Measurements from ENCODE around the gene GPA33.
A peak's percentile ranks its signal among the peaks of the same experiment; 100 is the strongest.

DNA sequence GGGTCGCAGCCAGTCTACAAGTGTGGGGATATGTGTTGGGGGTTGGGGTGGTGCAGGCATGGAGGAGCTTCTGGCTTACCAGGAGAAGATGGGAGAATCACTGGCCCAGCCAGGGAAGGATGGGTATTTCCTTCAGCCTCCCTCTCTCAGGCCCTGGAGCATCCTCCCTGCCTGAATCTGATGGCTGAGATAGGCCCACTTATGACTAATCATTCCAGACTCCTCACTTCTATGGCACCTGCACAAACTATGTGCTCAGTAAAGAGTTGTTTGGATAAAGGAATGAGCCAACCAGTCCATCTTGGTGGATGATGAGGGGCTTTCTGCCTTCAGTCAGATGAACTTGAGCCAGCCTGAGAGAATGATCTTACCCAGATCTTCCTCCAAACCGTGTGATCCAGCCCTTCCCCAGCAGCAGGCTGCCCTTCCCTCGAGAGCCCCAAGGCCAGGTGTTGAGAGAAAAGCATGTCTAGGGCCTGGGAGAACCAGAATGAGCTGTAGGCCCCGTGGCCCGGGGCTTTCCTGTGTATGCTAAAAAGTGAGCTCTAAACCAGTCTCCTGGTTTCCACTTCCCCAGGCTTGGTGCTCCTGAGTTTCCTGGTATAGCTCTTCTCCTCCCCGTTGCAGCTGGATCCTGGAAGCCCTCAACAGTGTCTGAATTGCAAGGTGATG lies 1.3 kb downstream of the GPA33 start:
- no peak for TF ChIP-seq POLR2A (IDR thresholded peaks at IDR 0.05)
- TF ChIP-seq, protein P1, sequence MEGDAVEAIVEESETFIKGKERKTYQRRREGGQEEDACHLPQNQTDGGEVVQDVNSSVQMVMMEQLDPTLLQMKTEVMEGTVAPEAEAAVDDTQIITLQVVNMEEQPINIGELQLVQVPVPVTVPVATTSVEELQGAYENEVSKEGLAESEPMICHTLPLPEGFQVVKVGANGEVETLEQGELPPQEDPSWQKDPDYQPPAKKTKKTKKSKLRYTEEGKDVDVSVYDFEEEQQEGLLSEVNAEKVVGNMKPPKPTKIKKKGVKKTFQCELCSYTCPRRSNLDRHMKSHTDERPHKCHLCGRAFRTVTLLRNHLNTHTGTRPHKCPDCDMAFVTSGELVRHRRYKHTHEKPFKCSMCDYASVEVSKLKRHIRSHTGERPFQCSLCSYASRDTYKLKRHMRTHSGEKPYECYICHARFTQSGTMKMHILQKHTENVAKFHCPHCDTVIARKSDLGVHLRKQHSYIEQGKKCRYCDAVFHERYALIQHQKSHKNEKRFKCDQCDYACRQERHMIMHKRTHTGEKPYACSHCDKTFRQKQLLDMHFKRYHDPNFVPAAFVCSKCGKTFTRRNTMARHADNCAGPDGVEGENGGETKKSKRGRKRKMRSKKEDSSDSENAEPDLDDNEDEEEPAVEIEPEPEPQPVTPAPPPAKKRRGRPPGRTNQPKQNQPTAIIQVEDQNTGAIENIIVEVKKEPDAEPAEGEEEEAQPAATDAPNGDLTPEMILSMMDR (IDR thresholded peaks at IDR 0.05) = no peak
- peak in 1 of 3 donors; percentile 24 for TF ChIP-seq POLR2AphosphoS5 (IDR thresholded peaks at IDR 0.05)

Measured in transverse colon (tissue), 4 donors.